Medulla oblongata (tissue), 1 donor: Measurements from ENCODE around the gene GTF2B.
A peak's percentile ranks its signal among the peaks of the same experiment; 100 is the strongest.
"Not testable (repeated sequence)": the region's sequence is repeated elsewhere in the genome, so short reads cannot be mapped to it uniquely, and the experiment has no call there.

Experiments used
- DNase-seq: peaks from one replicate; pipeline ENCODE4 v3.0.0-alpha.2; 2015; ENCODE audit errors: extremely low spot score

GTF2B gene

GRCh38 chr1:88883156-88883555, 8.2 kb downstream of the GTF2B start:
- DNase-seq: no peak

- DNase-seq: not testable (repeated sequence)
These were observed 10.7 kb downstream of the GTF2B start for GRCh38 chr1:88880717-88881116.

GRCh38 chr1:88878731-88879130, 12.6 kb downstream of the GTF2B start:
- no peak for DNase-seq

- no peak for DNase-seq
These were observed 13.5 kb downstream of the GTF2B start for GRCh38 chr1:88877911-88878310.

- peak; percentile 19 for DNase-seq
These were observed 14.0 kb downstream of the GTF2B start for GRCh38 chr1:88877382-88877825.

GRCh38 chr1:88876573-88877365, 14.6 kb downstream of the GTF2B start:
- DNase-seq: no peak

GRCh38 chr1:88875595-88875994, 15.8 kb downstream of the GTF2B start:
- no peak for DNase-seq

- peak; percentile 29 for DNase-seq
These were observed 17.5 kb downstream of the GTF2B start for GRCh38 chr1:88873737-88874349.

- not testable (repeated sequence) for DNase-seq
These were observed 21.7 kb downstream of the GTF2B start for GRCh38 chr1:88869644-88870043.

GRCh38 chr1:88867743-88868521, 23.4 kb downstream of the GTF2B start:
- no peak for DNase-seq

GRCh38 chr1:88851303-88852063, 39.9 kb downstream of the GTF2B start:
- no peak for DNase-seq

GRCh38 chr1:88847643-88848042, 43.7 kb downstream of the GTF2B start:
- DNase-seq: no peak

GRCh38 chr1:88825721-88826120, 65.6 kb downstream of the GTF2B start:
- DNase-seq: peak; percentile 62

- DNase-seq: not testable (repeated sequence)
These were observed 71.7 kb downstream of the GTF2B start for GRCh38 chr1:88819642-88820041.

- no peak for DNase-seq
These were observed 77.9 kb downstream of the GTF2B start for GRCh38 chr1:88813471-88813870.

- DNase-seq: no peak
These were observed 79.0 kb downstream of the GTF2B start for GRCh38 chr1:88812366-88812765.

- no peak for DNase-seq
These were observed 87.9 kb downstream of the GTF2B start for GRCh38 chr1:88803444-88803843.

- DNase-seq: no peak
These were observed 88.4 kb downstream of the GTF2B start for GRCh38 chr1:88802950-88803349.
